Activated CD8-positive, alpha-beta T cell treated with anti-CD3 and anti-CD28 coated beads, Interleukin-2, amount 10 ng/mL, durations not matched to agents 7 days and 5 days (primary cell): ENCODE measurements around the gene GDPD5. TPM values are rescaled to one million over a fixed set of nuclear protein-coding genes. Genes with fewer than 3 reads are reported as not detected.

Experiments used
- ATAC-seq: fragments of 150-1000 bp; cut with Tn5 transposase; one replicate; pipeline ENCODE4 v1.10.0; 2021; ENCODE audit warnings: moderate library complexity
- CTCF ChIA-PET: fragments of 350-600 bp; sonication (Branson Sonifier 250); formaldehyde crosslinking; loops from one replicate; lab custom pipeline; 2021; ENCODE audit warnings: antibody characterized with exemption; lab: Charles Lee
- POLR2A ChIA-PET: fragments of 350-600 bp; sonication (Branson Sonifier 250); formaldehyde crosslinking; loops from one replicate; lab custom pipeline; 2021; ENCODE audit warnings: antibody characterized with exemption; lab: Charles Lee
- DNase-seq: peaks from one replicate; pipeline ENCODE4 v3.0.0-alpha.2; 2020
- H3K27ac Mint-ChIP-seq: one replicate; pipeline ENCODE4 v1.8.0; 2021; ENCODE audit warnings: mild to moderate bottlenecking, mixed read lengths
- H3K27me3 Mint-ChIP-seq: one replicate; pipeline ENCODE4 v1.8.0; 2021; ENCODE audit warnings: low read depth, mixed read lengths
- H3K36me3 Mint-ChIP-seq: one replicate; pipeline ENCODE4 v1.8.0; 2021; ENCODE audit warnings: low read depth, mixed read lengths
- H3K4me1 Mint-ChIP-seq: one replicate; pipeline ENCODE4 v1.8.0; 2021; ENCODE audit warnings: low read depth, mixed read lengths
- H3K4me3 Mint-ChIP-seq: one replicate; pipeline ENCODE4 v1.8.0; 2021; ENCODE audit warnings: mild to moderate bottlenecking, mixed read lengths
- H3K9me3 Mint-ChIP-seq: one replicate; pipeline ENCODE4 v1.8.0; 2022; ENCODE audit warnings: mixed read lengths; ENCODE audit not compliant: insufficient read depth
- total RNA-seq, 2 experiments: library from RNA; stranded (reverse); gene quantifications; one replicate each; pipeline ENCODE4 v1.2.3, GENCODE V29; 2021

GDPD5 gene
- total RNA-seq, 2 experiments from 2014 or later: 23.1 to 26.6 TPM

- Mint-ChIP-seq H3K4me1 (peaks cover 22% of the 10 kb centered on the region), H3K27me3 (peaks cover 3% of the 10 kb centered on the region), H3K9me3 (no peaks in the 10 kb centered on the region), H3K4me3 (no peak overlapping the region), H3K27ac (no peak overlapping the region), H3K36me3 (no peaks in the 10 kb centered on the region)
- DNase-seq (no peak), ATAC-seq (no peak)
- ChIA-PET POLR2A (interaction anchor here (0.8 kb wide), 1 partner anchor 9 kb away, joined by 3 read pairs; no protein-coding TSS in a partner anchor), CTCF (no interaction called here)
Observed at GRCh38 chr11:75495749-75496304, 29.9 kb downstream of the GDPD5 start.

DNA sequence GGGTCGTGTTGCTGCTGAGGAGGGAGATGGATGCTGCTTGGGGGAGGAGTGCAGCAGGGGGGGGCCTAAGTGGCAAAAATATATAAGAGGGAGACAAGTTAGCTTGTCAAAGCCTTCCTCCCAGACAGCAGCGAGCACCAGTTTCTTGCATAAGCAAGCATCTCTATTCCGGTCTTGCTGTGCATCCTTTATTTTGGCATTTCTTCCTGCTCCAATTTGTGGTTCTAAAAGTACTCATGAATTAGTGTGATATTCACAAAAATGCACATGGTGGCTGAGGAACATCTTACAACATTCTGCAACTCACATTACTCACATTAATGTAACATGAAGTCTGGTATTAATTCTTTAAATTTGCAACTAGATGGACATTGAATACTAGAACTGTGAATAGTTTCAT lies 32.1 kb downstream of the GDPD5 start:
- H3K4me1 Mint-ChIP-seq: peaks cover 25% of the 10 kb centered on the region
- POLR2A ChIA-PET: no interaction called here
- no peaks in the 10 kb centered on the region for H3K36me3 Mint-ChIP-seq
- H3K27ac Mint-ChIP-seq: peak overlapping the region; percentile 41
- DNase-seq (no peak), ATAC-seq (no peak)
- no peaks in the 10 kb centered on the region for H3K9me3 Mint-ChIP-seq
- CTCF ChIA-PET: no interaction called here
- no peaks in the 10 kb centered on the region for H3K27me3 Mint-ChIP-seq
- H3K4me3 Mint-ChIP-seq: no peak overlapping the region

GRCh38 chr11:75492181-75492820 lies 33.4 kb downstream of the GDPD5 start:
- peaks cover 24% of the 10 kb centered on the region for H3K4me1 Mint-ChIP-seq
- peak overlapping the region; percentile 51 for H3K4me3 Mint-ChIP-seq
- DNase-seq (peak; percentile 72), ATAC-seq (peak; percentile 86)
- ChIA-PET POLR2A (no interaction called here), CTCF (interaction anchor here (1.3 kb wide), 1 partner anchor 39 kb away, joined by 4 read pairs; no protein-coding TSS in a partner anchor)
- H3K9me3 Mint-ChIP-seq: no peaks in the 10 kb centered on the region
- H3K36me3 Mint-ChIP-seq: no peaks in the 10 kb centered on the region
- H3K27me3 Mint-ChIP-seq: no peaks in the 10 kb centered on the region
- H3K27ac Mint-ChIP-seq: peak overlapping the region; percentile 88

- no peaks in the 10 kb centered on the region for H3K36me3 Mint-ChIP-seq
- H3K27ac Mint-ChIP-seq: peak overlapping the region; percentile 88
- H3K27me3 Mint-ChIP-seq: no peaks in the 10 kb centered on the region
- ChIA-PET CTCF (interaction anchor here (1.3 kb wide), 1 partner anchor 40 kb away, joined by 4 read pairs; no protein-coding TSS in a partner anchor), POLR2A (interaction anchor here (0.6 to 1.3 kb wide), 2 partner anchors 15 to 16 kb away, joined by 3 to 4 read pairs; no protein-coding TSS in a partner anchor)
- ATAC-seq (no peak), DNase-seq (no peak)
- H3K9me3 Mint-ChIP-seq: no peaks in the 10 kb centered on the region
- no peak overlapping the region for H3K4me3 Mint-ChIP-seq
- H3K4me1 Mint-ChIP-seq: peaks cover 28% of the 10 kb centered on the region
Observed at GRCh38 chr11:75491465-75491864, 34.3 kb downstream of the GDPD5 start.

DNA sequence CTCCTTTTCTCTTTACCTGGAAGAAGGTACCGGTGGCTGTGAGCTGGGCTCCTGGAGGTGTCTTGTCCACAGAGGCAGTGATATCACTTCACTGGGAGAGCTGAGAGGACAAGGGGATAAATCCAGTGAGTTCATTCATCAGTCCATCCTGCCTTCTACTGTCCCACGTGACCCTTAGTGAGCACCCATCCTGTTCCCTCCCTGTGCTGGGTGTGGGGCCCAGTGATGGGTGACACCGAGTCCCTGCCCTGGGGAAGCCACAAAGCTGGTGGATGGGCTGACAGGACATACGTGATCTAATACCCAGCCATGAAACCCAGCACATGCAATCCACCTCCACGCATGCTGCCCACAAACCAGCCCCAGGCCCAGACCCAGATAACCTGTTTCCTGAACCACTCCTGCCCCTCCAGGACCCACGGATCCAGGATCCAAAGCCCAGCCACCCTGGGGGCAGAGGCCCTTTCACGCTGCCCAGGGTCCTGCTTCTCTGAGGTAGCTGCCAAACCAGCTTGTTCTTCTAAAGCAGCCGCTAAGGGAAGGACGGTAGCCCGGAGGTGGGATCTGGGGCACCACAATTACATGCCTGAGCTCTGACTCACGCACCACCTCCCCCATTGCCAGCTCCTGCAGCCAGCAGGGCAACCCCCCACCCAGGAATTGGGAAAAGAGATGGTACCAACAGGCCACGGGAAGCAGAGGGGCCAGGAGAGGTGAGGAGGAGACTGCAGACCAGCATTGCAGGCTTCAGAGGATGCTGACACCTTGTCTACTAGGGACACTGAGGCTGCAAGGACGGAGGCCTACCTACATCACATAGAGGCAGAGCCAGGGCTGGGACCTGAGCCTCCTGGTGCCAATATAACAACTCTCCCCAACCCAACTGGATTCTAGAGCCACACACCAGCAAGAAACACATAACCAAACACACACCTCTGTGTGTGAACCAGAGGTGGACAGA lies 35.2 kb downstream of the GDPD5 start:
- ChIA-PET CTCF (interaction anchor here (1.2 kb wide), 2 partner anchors 9 to 35 kb away, joined by 3 read pairs; partner anchors contain the start of gene GDPD5), POLR2A (interaction anchor here (1.3 kb wide), 1 partner anchor 15 kb away, joined by 4 read pairs; no protein-coding TSS in a partner anchor)
- no peak for DNase-seq
- no peak for ATAC-seq
- Mint-ChIP-seq H3K4me3 (no peak overlapping the region), H3K4me1 (peaks cover 29% of the 10 kb centered on the region), H3K27ac (peak overlapping the region; percentile 60), H3K27me3 (no peaks in the 10 kb centered on the region), H3K36me3 (no peaks in the 10 kb centered on the region), H3K9me3 (no peaks in the 10 kb centered on the region)

DNA sequence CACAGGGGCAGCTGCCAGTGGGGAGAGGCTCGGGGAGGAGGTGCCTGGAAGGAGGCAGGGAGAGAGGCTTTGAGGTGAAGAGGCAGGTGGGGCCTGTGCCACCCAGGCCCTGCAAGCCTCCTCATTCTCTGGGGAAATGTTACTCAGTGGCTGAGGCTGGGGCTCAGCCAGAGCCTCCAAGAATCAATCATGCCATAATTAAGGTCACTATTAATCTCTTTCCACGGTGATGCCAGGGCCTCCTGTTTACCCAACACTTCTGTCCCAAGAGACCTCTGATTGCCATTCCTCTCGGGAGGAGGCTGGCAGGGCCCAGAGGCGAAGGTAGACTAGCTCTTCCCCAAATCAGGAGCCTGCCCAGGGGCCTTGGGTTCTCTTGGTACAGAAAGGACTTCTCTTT lies 38.4 kb downstream of the GDPD5 start:
- H3K4me1 Mint-ChIP-seq: peaks cover 23% of the 10 kb centered on the region
- ChIA-PET POLR2A (no interaction called here), CTCF (no interaction called here)
- H3K9me3 Mint-ChIP-seq: no peaks in the 10 kb centered on the region
- H3K36me3 Mint-ChIP-seq: no peaks in the 10 kb centered on the region
- H3K27ac Mint-ChIP-seq: no peak overlapping the region
- ATAC-seq (no peak), DNase-seq (no peak)
- H3K27me3 Mint-ChIP-seq: no peaks in the 10 kb centered on the region
- no peak overlapping the region for H3K4me3 Mint-ChIP-seq

GRCh38 chr11:75485742-75486141 lies 40.0 kb downstream of the GDPD5 start:
- Mint-ChIP-seq H3K9me3 (no peaks in the 10 kb centered on the region), H3K27me3 (no peaks in the 10 kb centered on the region), H3K4me3 (no peak overlapping the region), H3K36me3 (no peaks in the 10 kb centered on the region), H3K27ac (no peak overlapping the region), H3K4me1 (peaks cover 9% of the 10 kb centered on the region)
- ATAC-seq: no peak
- POLR2A ChIA-PET: no interaction called here
- no peak for DNase-seq
- CTCF ChIA-PET: no interaction called here

DNA sequence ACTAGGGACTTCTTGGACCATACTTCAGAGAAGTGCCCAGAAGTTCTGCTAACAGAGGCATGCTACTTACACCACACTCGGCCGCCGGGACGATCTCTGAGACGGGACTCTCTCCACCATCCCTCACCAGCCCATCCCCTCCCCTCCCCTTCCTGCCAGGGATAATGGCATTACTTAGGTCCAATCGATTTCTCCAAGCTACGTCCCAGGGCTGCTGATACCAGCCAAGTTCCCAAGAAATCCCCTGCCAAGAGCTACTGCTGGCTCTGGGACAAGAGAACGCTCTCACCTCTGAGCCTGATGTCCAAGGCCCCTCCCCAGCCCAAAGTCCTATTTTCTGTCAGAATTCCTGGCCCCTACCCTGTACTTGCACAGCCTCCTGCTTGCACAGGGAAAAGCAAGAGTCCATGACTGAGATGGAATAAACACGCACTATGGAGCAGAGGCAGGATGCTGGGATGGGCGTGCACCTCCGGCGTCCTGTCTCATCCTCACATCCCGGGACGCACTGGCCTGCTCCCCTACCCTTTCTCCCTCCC lies 42.7 kb downstream of the GDPD5 start:
- CTCF ChIA-PET: no interaction called here
- H3K27ac Mint-ChIP-seq: no peak overlapping the region

DNA sequence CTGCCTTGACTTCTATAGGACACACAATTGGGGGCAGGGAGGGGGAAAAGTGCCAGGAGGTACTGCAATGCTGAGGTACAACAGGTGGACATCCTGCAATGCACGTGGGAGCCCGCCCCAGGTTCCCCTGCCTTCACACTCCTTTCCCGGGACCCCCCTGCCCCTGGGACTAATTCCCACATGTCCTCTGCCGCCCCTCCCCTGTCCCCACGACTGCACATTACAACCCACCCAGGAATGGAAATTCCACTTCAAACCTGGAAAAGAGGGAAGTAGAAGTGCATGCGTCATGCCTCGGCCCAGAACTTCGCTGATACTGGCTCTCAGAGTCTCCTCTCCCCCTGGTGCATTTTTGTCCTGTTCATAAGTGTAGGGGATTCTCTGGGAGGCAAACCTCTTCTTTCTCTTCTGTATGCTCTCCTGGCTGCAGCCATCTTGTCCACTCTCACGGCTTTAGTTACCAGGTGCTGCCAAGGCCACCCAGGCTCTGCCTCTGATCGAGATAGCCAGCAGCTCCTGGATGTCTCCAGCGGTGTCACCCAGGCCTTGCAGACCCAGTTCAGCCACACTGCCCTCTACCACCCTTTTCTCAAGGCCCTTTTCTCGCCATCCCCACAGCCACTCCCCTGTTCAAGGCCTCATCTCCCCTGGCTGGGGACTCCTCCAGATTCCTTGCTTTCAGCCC lies 43.7 kb downstream of the GDPD5 start:
- no peak overlapping the region for H3K27ac Mint-ChIP-seq
- no peaks in the 10 kb centered on the region for H3K9me3 Mint-ChIP-seq
- CTCF ChIA-PET: no interaction called here
- ATAC-seq: no peak
- no peak for DNase-seq
- H3K4me1 Mint-ChIP-seq: peaks cover 11% of the 10 kb centered on the region
- no peaks in the 10 kb centered on the region for H3K36me3 Mint-ChIP-seq
- POLR2A ChIA-PET: no interaction called here
- no peak overlapping the region for H3K4me3 Mint-ChIP-seq
- H3K27me3 Mint-ChIP-seq: no peaks in the 10 kb centered on the region

More for the DNA sequence above, 42.7 kb downstream of the GDPD5 start:
- DNase-seq: no peak
- no peak overlapping the region for H3K4me3 Mint-ChIP-seq
- no peaks in the 10 kb centered on the region for H3K27me3 Mint-ChIP-seq
- POLR2A ChIA-PET: no interaction called here
- no peaks in the 10 kb centered on the region for H3K36me3 Mint-ChIP-seq
- ATAC-seq: no peak
- peaks cover 7% of the 10 kb centered on the region for H3K4me1 Mint-ChIP-seq
- no peaks in the 10 kb centered on the region for H3K9me3 Mint-ChIP-seq

DNA sequence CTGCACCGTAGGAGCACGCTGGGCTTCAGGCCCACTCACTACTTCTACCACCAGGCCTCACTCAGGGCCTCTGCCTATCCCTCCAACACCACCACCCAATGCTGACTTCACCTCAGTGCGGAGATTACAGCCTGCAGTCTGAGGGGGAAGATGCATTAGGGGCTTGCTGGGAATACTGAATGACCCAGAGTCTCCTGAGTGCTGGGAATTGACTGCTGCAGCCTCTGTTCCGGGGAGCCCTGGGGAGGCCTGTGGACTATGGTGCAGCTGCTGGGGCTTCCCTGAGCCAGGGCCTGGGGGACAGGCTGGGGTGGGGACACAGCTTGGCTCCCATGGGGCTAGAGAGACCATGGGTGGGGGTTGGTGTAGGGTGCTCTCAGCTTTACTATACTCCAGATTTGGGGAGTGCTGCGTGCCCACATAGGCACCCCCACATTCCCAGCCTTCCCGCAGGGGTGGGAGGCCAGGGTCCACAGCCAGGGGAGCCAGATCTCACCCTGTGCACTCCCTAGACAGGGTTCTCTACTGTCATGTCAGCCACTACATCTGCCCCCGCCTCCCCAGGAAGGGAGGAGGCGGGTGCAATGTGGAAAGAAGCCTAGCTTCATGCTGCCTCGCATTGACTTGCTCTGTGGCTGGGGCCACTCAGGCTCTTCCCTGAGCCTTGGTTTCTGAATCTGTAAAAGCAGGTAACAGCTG lies 44.4 kb downstream of the GDPD5 start:
- ATAC-seq: no peak
- peaks cover 12% of the 10 kb centered on the region for H3K4me1 Mint-ChIP-seq
- CTCF ChIA-PET: no interaction called here
- H3K4me3 Mint-ChIP-seq: no peak overlapping the region
- DNase-seq: no peak
- no peaks in the 10 kb centered on the region for H3K36me3 Mint-ChIP-seq
- POLR2A ChIA-PET: no interaction called here
- H3K27me3 Mint-ChIP-seq: no peaks in the 10 kb centered on the region
- no peak overlapping the region for H3K27ac Mint-ChIP-seq
- H3K9me3 Mint-ChIP-seq: no peaks in the 10 kb centered on the region
